GM12892 (cell line): ENCODE measurements around the gene RIPOR2.

Experiments
- POLR2A ChIP-seq: IDR thresholded peaks from 2 replicates; pipeline ENCODE4 v1.6.1; 2011; ENCODE audit warnings: low read depth, low read length, control low read depth
- POLR2AphosphoS5 ChIP-seq: IDR thresholded peaks from 2 replicates; pipeline ENCODE4 v1.6.1; 2011; ENCODE audit warnings: low read depth, low read length, control low read depth
- TAF1 ChIP-seq: IDR thresholded peaks from 2 replicates; pipeline ENCODE4 v1.6.1; 2011; ENCODE audit warnings: low read depth, mild to moderate bottlenecking, control low read depth, low read length, borderline replicate concordance

DNA sequence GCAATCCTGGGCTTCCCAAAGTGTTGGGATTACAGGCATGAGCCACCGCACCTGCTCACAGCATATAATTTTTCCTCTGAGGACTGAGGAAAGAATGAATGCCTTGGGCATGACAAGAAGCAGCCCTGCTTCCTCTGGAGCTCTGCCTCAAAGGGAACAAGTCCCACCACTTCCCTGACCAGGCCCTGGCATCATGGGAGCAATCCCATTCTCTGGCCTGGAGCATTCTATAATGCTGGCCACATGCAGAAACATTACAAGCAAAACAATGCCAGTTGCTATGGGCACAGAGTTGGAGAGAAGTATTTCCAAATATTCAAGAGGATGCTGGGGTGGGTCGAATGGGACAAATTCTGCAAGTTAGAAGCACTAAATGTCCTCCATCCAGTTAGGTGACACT lies 95.6 kb downstream of the RIPOR2 start:
- no peak for TF ChIP-seq POLR2A
- TF ChIP-seq POLR2AphosphoS5, result no peak
- no peak for TF ChIP-seq TAF1
